MM.1S (cell line): ENCODE data around the gene ZNF219.
A peak's percentile ranks its signal among the peaks of the same experiment; 100 is the strongest.

Experiments
- DNase-seq: peaks from one replicate; pipeline ENCODE4 v3.0.0-alpha.2; 2015
- H2AFZ ChIP-seq: fragments of 300-600 bp; sonication (generic); 2 replicates; pipeline ENCODE4 v1.6.0; 2016; ENCODE audit warnings: antibody characterized with exemption, low read length
- H3F3A ChIP-seq: fragments of 300-600 bp; sonication (generic); 2 replicates; pipeline ENCODE4 v1.6.1; 2016; ENCODE audit warnings: mild to moderate bottlenecking, antibody characterized with exemption, low read length, moderate library complexity, mixed read lengths; ENCODE audit not compliant: insufficient read depth
- H3K27ac ChIP-seq: fragments of 300-600 bp; sonication (generic); 2 replicates; pipeline ENCODE4 v1.5.1; 2016; ENCODE audit warnings: mild to moderate bottlenecking, low read length
- H3K27me3 ChIP-seq: fragments of 300-600 bp; sonication (generic); replicated peaks from 2 replicates; pipeline ENCODE4 v1.6.0; 2016; ENCODE audit warnings: low read length; ENCODE audit not compliant: insufficient read depth
- H3K36me3 ChIP-seq: fragments of 300-600 bp; sonication (generic); replicated peaks from 2 replicates; pipeline ENCODE4 v1.6.1; 2016; ENCODE audit warnings: mild to moderate bottlenecking, low read length, mixed read lengths; ENCODE audit not compliant: insufficient read depth
- H3K4me1 ChIP-seq: fragments of 300-600 bp; sonication (generic); 2 replicates; pipeline ENCODE4 v1.6.1; 2016; ENCODE audit warnings: low read length, mixed read lengths
- H3K4me2 ChIP-seq: fragments of 300-600 bp; sonication (generic); 2 replicates; pipeline ENCODE4 v1.6.0; 2016; ENCODE audit warnings: low read depth, low read length
- H3K4me3 ChIP-seq: fragments of 300-600 bp; sonication (generic); 2 replicates; pipeline ENCODE4 v1.5.1; 2016; ENCODE audit warnings: low read length, mixed read lengths
- H3K79me2 ChIP-seq: fragments of 300-600 bp; sonication (generic); 2 replicates; pipeline ENCODE4 v1.6.1; 2016; ENCODE audit warnings: mixed run types, low read length, mixed read lengths
- H3K9ac ChIP-seq: fragments of 300-600 bp; sonication (generic); 2 replicates; pipeline ENCODE4 v1.6.1; 2016; ENCODE audit warnings: low read length, mixed read lengths
- H3K9me2 ChIP-seq: fragments of 300-600 bp; sonication (generic); replicated peaks from 2 replicates; pipeline ENCODE4 v1.6.1; 2016; ENCODE audit warnings: mild to moderate bottlenecking, low read length, mixed read lengths; ENCODE audit not compliant: insufficient read depth
- H3K9me3 ChIP-seq: fragments of 300-600 bp; sonication (generic); replicated peaks from 2 replicates; pipeline ENCODE4 v1.6.1; 2016; ENCODE audit warnings: mild to moderate bottlenecking, low read length, mixed read lengths; ENCODE audit not compliant: insufficient read depth
- H4K20me1 ChIP-seq: fragments of 300-600 bp; sonication (generic); 2 replicates; pipeline ENCODE4 v1.6.1; 2016; ENCODE audit warnings: mild to moderate bottlenecking, low read length, moderate library complexity, mixed read lengths; ENCODE audit not compliant: insufficient read depth
- EZH2 ChIP-seq: fragments of 300-600 bp; sonication (generic); optimal IDR thresholded peaks from 2 replicates; pipeline ENCODE3; 2017; ENCODE audit warnings: low read depth, mild to moderate bottlenecking, antibody characterized with exemption, low read length, mixed read lengths
- EZH2phosphoT487 ChIP-seq: fragments of 300-600 bp; sonication (generic); IDR thresholded peaks from 2 replicates; pipeline ENCODE4 v1.6.1; 2018; ENCODE audit warnings: antibody characterized with exemption, low read length
- TF ChIP-seq, protein P1 (sequence below): fragments of 300-600 bp; sonication (generic); IDR thresholded peaks from 2 replicates; pipeline ENCODE4 v1.5.1; 2016; ENCODE audit warnings: antibody characterized with exemption, low read length, mixed read lengths

Gene ZNF219

GRCh38 chr14:21107283-21107800, 8.9 kb upstream of the ZNF219 start:
- H3K79me2 ChIP-seq, result no peaks in the 10 kb centered on the region
- H3K36me3 ChIP-seq, result no peaks in the 10 kb centered on the region
- H3K9me2 ChIP-seq, result no peaks in the 10 kb centered on the region
- no peaks in the 10 kb centered on the region for H3K27me3 ChIP-seq
- peaks cover 18% of the 10 kb centered on the region for H3F3A ChIP-seq
- DNase-seq, result no peak
- TF ChIP-seq, protein P1, sequence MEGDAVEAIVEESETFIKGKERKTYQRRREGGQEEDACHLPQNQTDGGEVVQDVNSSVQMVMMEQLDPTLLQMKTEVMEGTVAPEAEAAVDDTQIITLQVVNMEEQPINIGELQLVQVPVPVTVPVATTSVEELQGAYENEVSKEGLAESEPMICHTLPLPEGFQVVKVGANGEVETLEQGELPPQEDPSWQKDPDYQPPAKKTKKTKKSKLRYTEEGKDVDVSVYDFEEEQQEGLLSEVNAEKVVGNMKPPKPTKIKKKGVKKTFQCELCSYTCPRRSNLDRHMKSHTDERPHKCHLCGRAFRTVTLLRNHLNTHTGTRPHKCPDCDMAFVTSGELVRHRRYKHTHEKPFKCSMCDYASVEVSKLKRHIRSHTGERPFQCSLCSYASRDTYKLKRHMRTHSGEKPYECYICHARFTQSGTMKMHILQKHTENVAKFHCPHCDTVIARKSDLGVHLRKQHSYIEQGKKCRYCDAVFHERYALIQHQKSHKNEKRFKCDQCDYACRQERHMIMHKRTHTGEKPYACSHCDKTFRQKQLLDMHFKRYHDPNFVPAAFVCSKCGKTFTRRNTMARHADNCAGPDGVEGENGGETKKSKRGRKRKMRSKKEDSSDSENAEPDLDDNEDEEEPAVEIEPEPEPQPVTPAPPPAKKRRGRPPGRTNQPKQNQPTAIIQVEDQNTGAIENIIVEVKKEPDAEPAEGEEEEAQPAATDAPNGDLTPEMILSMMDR, result no peak
- no peak for TF ChIP-seq EZH2
- TF ChIP-seq EZH2phosphoT487, result no peak
- H3K9ac ChIP-seq, result no peak overlapping the region
- H3K4me3 ChIP-seq, result no peak overlapping the region
- no peak overlapping the region for H3K4me2 ChIP-seq
- peaks cover 43% of the 10 kb centered on the region for H3K4me1 ChIP-seq
- H3K9me3 ChIP-seq, result no peaks in the 10 kb centered on the region
- H2AFZ ChIP-seq, result no peak overlapping the region; the same call in 1 of the 2 replicates
- H4K20me1 ChIP-seq, result no peaks in the 10 kb centered on the region
- peak overlapping the region; percentile 56; the same call in 1 of the 2 replicates for H3K27ac ChIP-seq

GRCh38 chr14:21106498-21107282, 8.2 kb upstream of the ZNF219 start:
- no peaks in the 10 kb centered on the region for H3K9me2 ChIP-seq
- H3K9ac ChIP-seq, result no peak overlapping the region; the same call in 1 of the 2 replicates
- peak overlapping the region; percentile 52 for H2AFZ ChIP-seq
- no peaks in the 10 kb centered on the region for H4K20me1 ChIP-seq
- DNase-seq, result peak; percentile 61
- H3K27me3 ChIP-seq, result no peaks in the 10 kb centered on the region
- TF ChIP-seq, protein P1, result peak; percentile 74
- TF ChIP-seq EZH2phosphoT487, result no peak
- TF ChIP-seq EZH2, result no peak
- H3K4me1 ChIP-seq, result peaks cover 43% of the 10 kb centered on the region
- H3K4me2 ChIP-seq, result peak overlapping the region; percentile 31
- H3K4me3 ChIP-seq, result no peak overlapping the region
- H3K9me3 ChIP-seq, result no peaks in the 10 kb centered on the region
- H3K27ac ChIP-seq, result peak overlapping the region; percentile 56; the same call in 1 of the 2 replicates
- peaks cover 18% of the 10 kb centered on the region for H3F3A ChIP-seq
- no peaks in the 10 kb centered on the region for H3K36me3 ChIP-seq
- no peaks in the 10 kb centered on the region for H3K79me2 ChIP-seq

DNA sequence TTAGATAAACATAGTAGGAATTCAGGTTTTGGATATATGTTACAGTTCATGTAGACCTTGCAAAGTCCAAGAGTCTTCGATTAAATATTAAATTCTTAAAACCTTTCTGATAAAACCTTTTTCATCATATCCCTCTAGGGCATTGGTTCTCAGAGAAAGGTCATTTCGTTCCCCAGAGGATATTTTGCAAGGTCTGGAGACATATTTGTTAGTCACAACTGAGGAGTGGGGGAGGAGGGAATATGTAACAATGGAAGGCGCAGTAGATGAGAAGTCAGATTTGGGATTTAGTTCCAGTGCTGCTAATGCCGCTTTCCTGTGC, 7.7 kb upstream of the ZNF219 start:
- Histone ChIP-seq H3K9ac (no peak overlapping the region), H3K79me2 (no peaks in the 10 kb centered on the region), H3K4me1 (peaks cover 43% of the 10 kb centered on the region), H3K9me3 (no peaks in the 10 kb centered on the region), H3K36me3 (no peaks in the 10 kb centered on the region), H3K9me2 (no peaks in the 10 kb centered on the region), H3K27ac (peak overlapping the region; percentile 56; the same call in 1 of the 2 replicates), H3F3A (peaks cover 18% of the 10 kb centered on the region), H2AFZ (0 out of 2 replicates have a peak overlapping the region, but pooled peaks have one; percentile 52), H3K4me3 (no peak overlapping the region), H3K4me2 (peak overlapping the region; percentile 31), H4K20me1 (no peaks in the 10 kb centered on the region), H3K27me3 (no peaks in the 10 kb centered on the region)
- TF ChIP-seq EZH2, result no peak
- TF ChIP-seq EZH2phosphoT487, result no peak
- TF ChIP-seq, protein P1, result no peak
- DNase-seq, result no peak
